HEK293 (cell line): ENCODE measurements around the gene TAGLN2.

Experiments
- CTCF ChIP-seq: fragments of 450-650 bp; formaldehyde crosslinking; IDR thresholded peaks from 2 replicates; pipeline ENCODE4 v1.5.1; 2016; ENCODE audit warnings: missing biosample characterization, missing genetic modification characterization
- KLF1 ChIP-seq: fragments of 450-650 bp; formaldehyde crosslinking; IDR thresholded peaks from 2 replicates; pipeline ENCODE4 v1.5.1; 2016; ENCODE audit warnings: missing biosample characterization, missing genetic modification characterization
- KLF10 ChIP-seq: fragments of 450-650 bp; IDR thresholded peaks from 2 replicates; pipeline ENCODE4 v1.5.1; 2018; ENCODE audit warnings: missing biosample characterization, mild to moderate bottlenecking, missing genetic modification characterization
- KLF9 ChIP-seq: fragments of 450-650 bp; formaldehyde crosslinking; IDR thresholded peaks from 2 replicates; pipeline ENCODE4 v1.5.1; 2016; ENCODE audit warnings: missing biosample characterization, missing genetic modification characterization, low read depth
- PBX3 ChIP-seq: sonication (generic); formaldehyde crosslinking; IDR thresholded peaks from 2 replicates; pipeline ENCODE4 v1.8.1; 2022; ENCODE audit warnings: mild to moderate bottlenecking, moderate library complexity, missing genetic modification reagents
- PRDM10 ChIP-seq: fragments of 450-650 bp; formaldehyde crosslinking; IDR thresholded peaks from 2 replicates; pipeline ENCODE4 v1.5.1; 2016; ENCODE audit warnings: missing biosample characterization, missing genetic modification characterization
- YY1 ChIP-seq: fragments of 450-650 bp; formaldehyde crosslinking; IDR thresholded peaks from 2 replicates; pipeline ENCODE4 v1.5.1; 2018; ENCODE audit warnings: missing biosample characterization, missing genetic modification characterization
- ZBTB17 ChIP-seq: fragments of 450-650 bp; formaldehyde crosslinking; IDR thresholded peaks from 2 replicates; pipeline ENCODE4 v1.5.1; 2016; ENCODE audit warnings: missing biosample characterization, missing genetic modification characterization
- ZNF121 ChIP-seq: fragments of 450-650 bp; formaldehyde crosslinking; IDR thresholded peaks from 2 replicates; pipeline ENCODE4 v1.5.1; 2016; ENCODE audit warnings: missing biosample characterization, missing genetic modification characterization
- ZNF19 ChIP-seq: fragments of 450-650 bp; formaldehyde crosslinking; IDR thresholded peaks from 2 replicates; pipeline ENCODE4; 2016; ENCODE audit warnings: missing biosample characterization, missing genetic modification characterization, low read depth
- ZNF514 ChIP-seq: fragments of 450-650 bp; formaldehyde crosslinking; IDR thresholded peaks from 2 replicates; pipeline ENCODE4 v1.5.1; 2016; ENCODE audit warnings: missing biosample characterization, missing genetic modification characterization
- ZNF677 ChIP-seq: fragments of 450-650 bp; IDR thresholded peaks from 2 replicates; pipeline ENCODE4 v1.5.0; 2018; ENCODE audit warnings: missing biosample characterization, mild to moderate bottlenecking, missing genetic modification characterization, moderate library complexity
- ZNF76 ChIP-seq: fragments of 450-650 bp; formaldehyde crosslinking; IDR thresholded peaks from 2 replicates; pipeline ENCODE4; 2016; ENCODE audit warnings: low read depth, missing biosample characterization, missing genetic modification characterization, borderline replicate concordance
- ZNF777 ChIP-seq: fragments of 450-650 bp; formaldehyde crosslinking; IDR thresholded peaks from 2 replicates; pipeline ENCODE4 v1.5.1; 2017; ENCODE audit warnings: missing biosample characterization, missing genetic modification characterization, borderline replicate concordance

GRCh38 chr1:159911326-159912070 lies 13.8 kb downstream of the TAGLN2 start:
- TF ChIP-seq PBX3 (CRISPR knock-in tag) (no peak), ZNF121 (tag by site-specific recombination) (no peak), CTCF (tag by site-specific recombination) (no peak), ZNF19 (tag by site-specific recombination) (no peak), ZBTB17 (no peak), YY1 (no peak), ZNF777 (no peak), ZNF76 (no peak), KLF9 (no peak), PRDM10 (no peak), KLF10 (tag by site-specific recombination) (no peak), KLF1 (tag by site-specific recombination) (no peak), ZNF514 (no peak), ZNF677 (tag by site-specific recombination) (no peak)
